SK-N-DZ (cell line): ENCODE data around the gene FOXP4.

Experiments
- DNase-seq: peaks from one replicate; pipeline ENCODE4 v3.0.0-alpha.2; 2015; ENCODE audit warnings: low spot score

The FOXP4 gene

DNA sequence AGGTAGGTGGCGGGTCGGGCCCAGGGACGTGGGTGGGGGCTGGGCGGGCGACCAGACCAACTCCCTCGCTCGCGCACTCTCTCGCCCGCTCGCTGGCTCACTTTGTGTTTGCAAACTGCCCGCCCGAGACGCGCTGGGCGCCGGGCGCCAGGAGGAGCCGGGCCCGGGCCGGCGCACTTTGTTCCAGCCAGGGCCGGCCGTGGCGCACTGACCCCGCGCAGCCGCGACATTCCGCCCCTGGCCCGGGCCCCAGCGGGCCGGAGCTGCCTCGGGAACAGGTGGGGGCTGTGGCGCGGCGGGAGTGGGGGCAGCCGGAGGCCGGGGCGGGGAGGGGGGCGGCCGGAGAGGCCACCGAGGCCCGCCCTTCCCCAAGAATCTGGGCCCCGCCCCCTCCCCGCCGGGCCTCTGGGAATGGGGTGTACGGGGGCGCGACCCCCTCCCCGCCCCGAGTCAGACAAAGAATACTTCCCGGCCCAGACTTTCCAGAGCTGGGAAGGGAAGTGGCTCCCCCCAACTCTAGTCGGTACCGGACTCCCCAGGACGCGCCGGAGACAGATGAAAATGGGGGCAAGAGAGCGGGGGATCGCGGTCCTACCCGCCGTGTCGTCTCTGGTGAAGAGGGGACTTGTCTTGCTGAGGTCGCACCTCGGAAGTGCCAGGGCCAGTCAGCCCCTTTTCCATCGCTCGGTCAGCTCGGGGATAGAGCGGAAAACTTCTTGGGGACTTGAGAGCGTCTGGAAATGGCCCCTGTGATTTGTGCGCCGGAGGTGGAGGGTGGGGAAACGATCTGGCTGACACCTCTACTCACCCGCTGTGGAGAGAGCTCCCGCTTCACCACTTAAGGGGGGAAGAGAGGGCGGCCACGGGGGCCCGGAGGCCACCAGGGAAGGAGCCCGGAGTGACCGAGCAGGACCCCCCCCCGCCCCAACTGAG, 951 bp downstream of the FOXP4 start:
- DNase-seq = peak; percentile 26

DNA sequence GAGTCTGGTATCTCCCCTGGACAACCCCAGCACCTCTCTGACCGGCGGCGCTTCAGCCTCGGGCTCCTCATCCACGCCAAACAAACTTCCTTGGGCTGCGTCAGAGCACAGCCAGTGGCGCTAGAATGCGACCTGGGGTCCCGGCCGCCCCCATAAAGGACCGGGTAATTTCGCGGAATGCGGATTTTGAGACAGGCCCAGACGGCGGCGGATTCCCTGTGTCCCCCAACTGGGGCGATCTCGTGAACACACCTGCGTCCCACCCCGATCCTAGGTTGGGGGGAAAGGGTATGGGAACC, 1.6 kb downstream of the FOXP4 start:
- no peak for DNase-seq

DNA sequence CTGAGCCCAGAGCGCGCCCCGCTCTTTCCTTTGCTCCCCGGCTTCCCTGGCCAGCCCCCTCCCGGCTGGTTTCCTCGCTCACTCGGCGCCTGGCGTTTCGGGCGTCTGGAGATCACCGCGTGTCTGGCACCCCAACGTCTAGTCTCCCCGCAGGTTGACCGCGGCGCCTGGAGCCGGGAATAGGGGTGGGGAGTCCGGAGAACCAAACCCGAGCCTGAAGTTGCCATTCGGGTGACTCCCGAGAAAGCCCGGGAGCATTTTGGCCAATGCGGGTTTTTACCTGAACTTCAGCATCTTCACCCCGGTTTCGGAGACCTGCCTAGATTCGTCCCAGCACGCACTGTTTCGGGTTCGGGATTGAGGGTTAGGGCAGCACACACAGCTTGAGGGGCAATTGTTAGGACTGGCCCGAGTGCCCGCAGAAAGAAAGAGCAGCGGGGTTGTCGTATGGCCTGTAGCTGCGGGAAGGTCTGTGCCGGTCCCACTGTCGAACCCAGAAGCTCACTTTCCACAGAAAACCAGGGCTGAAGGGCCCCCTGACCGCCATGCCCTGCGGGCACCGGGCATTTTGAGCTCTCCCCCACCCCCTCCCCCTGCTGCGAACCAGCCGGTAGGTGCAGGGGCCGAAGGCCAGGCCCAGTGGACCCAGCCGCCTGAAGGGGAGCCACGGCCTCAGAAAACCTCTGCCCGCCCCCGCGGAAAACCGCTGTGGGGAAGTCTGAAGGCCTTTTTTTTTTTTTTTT, 2.1 kb downstream of the FOXP4 start:
- no peak for DNase-seq

DNA sequence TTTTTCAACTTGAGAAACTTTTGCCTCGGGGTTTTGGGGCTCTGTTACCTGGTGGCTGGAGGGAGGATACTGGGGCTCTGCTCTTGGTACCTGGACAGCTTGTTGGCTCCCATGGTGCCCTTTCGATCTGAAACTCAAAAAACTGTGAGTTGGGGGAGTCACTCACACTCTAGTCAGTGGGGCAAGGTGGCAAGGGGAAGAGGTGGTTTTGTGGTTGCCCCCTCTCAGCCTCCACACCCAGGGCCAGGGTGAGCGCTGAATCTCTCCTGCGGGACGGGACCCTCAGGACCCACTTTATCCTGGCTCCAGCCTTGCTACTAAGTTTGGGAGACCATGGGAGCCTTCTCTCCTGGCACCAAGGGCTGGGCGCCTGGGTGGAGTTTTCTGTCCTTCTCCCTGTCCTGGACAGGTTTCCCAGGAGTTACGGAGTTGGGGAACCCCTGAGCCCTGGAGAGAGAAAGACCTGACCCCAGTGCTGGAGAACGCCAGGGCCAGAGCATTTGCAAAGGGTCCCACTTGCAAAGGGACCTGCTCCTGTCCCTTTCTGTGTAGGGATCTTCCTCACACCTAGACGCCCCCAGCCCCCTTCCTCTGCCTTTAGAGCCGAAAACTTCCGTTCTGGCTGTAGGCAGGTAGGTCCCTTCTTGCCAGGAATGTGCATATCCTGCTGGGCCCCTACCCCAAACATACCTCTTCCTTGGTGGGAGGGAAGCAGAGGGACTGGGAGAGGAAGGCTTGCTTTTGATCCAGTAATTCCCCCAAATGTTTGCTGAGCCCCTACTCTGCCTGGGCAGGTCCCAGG, 2.9 kb downstream of the FOXP4 start:
- no peak for DNase-seq

DNA sequence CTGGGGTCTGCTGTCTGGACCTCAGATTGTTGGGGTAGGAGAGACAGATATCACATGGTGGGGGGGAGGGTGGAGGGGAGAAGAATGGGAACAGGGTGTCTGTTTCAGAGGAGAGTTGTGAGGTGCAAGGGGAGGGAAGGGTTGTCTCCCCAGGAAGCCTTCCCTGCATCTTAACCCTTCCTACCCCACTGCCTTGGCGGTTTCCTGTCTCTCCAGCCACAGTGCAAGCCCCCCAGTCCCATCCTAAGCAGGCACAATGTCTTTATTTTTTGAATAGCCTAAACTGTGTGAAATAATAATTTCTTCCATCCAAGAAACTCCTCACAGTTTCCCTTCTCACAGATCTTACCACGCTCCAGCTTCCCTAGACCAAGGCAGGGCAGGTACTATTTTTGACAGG, 3.5 kb downstream of the FOXP4 start:
- no peak for DNase-seq

DNA sequence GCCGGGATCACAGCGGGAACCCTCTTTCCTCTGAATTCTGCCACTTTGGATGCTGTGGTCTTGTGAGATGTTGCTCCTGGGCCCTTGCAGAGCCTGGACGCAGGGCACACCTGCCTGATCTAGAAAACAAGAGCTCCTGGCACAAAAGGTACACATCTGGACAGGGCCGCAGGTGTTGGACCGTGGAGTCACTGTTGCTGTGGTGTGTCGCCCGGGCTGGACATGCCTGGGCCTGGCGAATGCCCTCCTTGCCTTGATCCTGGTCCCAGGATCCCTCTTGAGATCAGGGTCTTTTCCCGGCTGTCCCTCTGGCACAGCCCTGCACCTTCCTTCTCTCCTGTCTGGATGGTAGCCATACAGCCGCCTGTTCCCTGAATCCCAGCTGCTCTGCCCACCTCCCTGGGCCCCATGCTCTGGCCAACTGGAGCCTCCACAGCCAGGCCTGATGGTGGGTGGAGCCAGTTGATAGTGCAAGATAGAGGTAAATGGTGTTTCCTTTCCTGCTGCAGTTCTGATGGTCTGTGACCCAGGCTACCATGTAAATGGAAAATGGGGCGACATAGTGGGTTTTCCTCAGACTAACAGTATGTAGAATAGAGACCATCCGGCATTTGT, 5.0 kb downstream of the FOXP4 start:
- no peak for DNase-seq

DNA sequence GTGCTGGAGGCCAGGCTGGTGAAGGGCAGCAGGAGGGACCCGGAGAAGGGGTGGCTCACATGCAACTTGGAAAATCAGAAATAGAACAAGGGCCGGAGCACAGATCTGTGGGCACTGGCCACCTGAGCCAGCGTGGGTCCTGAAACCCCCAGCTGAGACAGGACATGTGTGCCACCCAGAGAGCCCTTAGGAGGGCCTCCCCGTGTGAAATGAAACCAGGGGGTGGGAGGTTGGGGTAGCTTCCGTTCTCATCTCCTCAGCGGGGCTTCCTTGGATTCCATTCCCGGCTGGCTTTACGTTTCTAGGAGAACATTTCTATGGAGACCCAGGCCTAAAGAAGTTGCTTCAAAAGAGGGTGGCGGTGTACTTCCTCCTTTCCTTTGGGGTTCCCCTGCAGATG, 5.7 kb downstream of the FOXP4 start:
- no peak for DNase-seq

DNA sequence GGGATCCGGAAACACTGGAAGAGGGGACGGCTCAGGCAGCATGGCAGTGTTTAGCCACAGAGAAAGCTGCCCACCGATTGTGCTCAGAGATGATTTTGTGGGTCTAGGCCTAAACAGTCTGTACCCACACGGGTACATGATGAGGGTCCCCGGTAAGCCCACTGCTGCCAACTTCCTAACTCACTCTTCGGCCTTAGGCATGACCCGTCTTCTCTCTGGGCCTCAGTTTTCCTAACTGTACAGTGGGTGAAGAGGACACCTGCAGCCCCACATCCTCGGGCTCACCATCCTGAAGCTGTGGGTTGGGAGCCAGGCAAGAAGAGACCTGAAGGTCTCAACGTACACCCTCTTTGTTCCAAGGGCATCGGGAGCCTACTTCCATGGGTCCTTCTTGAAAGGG, 6.5 kb downstream of the FOXP4 start:
- DNase-seq = no peak

DNA sequence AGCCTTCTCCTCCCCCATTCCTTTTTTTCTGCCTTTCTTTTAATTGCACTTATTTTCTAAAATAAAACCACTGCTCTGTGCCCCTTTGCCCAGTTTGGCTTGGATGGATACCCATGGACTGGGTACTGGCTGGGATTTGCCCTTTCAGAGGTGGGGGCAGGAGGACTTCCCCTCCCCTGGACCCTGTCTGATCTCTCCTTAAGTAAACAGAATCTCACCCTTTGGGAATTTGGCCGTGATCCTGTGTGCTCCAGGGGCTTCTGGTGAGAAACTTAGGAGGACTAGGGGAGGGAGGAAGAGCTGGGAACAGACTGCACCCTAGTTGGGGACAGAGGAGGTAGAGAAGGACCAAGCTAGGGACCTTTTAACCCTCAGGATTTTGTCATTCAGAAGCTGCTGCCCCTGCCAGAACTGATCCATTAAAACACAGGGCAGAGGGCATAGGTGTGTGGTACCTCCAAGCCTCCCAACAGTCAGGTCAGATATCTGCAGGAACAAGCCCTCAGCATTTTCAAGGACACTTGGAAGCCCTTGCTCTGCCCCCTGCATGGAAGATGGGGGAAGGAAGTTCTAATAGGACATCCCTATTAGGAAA, 7.3 kb downstream of the FOXP4 start:
- no peak for DNase-seq

DNA sequence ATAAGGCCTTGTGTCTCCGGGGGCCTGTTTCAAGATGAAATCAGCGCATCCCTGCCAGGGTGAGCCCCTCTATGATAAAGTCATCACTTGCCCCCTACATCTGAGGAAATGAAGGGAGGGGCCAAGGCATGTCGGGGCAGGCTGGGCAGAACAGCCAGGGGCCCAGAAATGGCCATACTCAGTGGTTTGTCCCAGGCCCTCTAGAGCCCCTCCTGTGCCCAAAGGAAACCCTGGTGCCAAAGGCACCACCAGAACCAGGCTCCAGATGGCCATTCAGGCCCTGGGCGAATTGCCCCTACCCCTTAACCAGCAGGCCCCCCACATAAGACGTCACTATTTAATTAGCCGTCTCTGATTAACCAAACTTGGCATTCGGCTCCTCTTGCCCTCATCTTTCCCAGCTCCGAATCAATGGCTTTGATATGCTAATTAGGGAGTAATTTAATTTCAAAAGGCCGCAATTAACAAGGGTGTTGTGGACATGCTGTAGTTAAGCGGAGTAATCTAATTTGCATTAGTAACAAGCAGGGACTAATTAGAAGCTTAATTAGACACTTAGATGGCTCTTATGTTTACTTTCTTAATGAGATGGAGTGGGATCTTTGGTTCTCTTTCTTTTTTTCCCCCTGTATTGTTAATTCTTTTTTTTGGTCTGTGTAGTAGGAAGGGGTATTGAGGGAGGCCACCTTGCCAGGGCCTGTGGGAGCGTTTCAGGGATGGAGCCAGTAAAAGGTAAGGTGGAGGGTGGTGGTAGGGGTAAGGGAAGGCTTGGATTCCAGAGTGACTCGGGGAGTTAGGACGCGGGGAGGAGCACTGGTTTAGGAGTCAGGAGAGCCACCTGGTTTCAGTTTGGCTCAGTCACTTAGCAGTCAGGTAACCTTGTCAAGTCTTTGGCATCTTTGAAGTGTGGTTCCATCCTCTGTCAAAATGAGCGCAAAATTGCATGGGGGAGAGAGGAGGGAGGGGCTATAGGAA, 9.4 kb downstream of the FOXP4 start:
- no peak for DNase-seq

DNA sequence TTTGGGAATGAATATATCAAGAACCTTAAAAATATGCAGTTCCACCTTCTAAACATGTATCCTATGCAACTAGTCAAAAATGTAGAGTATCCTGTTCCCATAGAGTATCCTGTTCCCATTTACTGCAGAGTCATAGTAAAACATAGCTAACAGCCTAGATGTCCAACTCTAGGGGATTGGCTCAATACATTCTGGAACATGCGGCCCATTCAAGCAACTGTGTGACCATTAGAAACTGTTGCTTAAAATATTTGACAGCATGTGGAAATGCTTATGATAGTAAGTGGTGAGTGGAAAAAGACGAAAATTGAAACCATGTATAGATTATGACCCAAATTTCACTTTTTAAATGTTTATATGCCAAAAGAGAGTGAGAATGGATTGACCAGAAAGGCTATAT, 11.2 kb downstream of the FOXP4 start:
- no peak for DNase-seq

DNA sequence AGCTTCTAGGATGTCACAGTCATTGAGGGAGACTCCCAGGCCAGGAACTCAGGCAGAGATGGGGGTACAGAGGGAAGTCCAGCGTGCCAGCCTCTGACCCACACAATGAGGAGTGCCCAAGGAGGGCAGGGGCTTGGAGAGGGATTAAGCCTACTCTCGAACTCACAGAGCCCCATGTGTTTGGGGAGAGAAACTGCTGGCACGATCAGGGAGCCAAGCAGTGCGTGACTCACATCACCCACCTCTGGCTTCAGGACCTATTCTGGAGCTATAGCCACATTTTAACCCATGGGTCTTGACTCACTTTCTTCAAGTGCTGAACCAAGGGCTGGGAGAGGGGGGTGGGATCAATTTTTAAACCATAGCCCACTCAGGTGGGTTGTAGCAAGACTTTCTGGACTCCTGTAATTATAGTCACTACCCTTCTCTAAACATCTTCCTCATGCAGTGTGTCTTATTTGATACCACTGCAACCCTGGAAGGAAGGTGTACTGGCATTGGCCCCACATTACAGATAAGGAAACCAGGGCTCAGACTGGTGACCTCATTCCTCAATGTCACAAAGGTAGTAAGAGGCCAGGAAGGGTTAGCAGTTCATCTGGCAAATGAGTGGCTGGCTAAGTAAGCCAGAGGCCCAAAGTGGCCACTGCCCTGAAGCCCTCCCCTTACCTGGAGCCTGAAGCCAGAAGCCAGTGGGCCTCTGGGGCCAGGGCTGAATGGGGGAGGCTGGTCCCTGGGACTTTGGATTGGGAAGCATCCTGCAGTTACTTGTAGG, 12.0 kb downstream of the FOXP4 start:
- DNase-seq = no peak

DNA sequence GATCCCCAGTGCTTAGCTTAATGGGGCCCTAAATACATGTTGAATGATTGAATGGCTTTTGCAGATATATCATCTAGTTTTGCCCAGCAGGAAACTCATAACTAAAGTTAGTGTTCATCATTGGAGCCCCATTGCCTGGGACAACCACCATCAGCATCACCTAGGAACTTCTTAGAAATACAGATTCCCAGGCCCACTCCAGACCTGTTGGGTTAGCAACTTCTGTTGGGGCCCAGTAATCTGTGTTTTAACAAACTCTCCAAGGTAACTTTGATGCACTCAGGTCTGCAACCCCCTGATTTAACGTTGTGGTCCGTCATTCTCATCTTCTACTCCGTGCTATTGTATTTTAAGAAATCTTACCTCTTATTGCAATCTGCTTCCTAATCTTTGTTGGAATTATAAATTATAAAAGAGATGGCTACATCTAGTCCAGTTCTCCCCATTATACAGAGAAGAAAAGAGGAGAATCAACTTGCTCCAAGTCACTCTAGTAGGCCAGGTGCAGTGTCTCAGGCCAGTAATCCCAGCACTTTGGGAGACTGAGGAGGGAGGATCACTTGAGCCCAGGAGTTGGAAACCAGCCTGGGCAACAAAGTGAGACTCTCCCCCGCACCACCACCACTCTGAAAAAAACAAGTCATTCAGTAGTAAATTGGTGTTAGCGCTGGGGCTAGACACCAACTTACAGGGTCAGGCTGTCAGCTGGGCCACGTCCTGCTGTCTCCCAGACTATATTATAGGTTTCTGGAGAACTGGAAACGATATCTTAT, 13.7 kb downstream of the FOXP4 start:
- no peak for DNase-seq

DNA sequence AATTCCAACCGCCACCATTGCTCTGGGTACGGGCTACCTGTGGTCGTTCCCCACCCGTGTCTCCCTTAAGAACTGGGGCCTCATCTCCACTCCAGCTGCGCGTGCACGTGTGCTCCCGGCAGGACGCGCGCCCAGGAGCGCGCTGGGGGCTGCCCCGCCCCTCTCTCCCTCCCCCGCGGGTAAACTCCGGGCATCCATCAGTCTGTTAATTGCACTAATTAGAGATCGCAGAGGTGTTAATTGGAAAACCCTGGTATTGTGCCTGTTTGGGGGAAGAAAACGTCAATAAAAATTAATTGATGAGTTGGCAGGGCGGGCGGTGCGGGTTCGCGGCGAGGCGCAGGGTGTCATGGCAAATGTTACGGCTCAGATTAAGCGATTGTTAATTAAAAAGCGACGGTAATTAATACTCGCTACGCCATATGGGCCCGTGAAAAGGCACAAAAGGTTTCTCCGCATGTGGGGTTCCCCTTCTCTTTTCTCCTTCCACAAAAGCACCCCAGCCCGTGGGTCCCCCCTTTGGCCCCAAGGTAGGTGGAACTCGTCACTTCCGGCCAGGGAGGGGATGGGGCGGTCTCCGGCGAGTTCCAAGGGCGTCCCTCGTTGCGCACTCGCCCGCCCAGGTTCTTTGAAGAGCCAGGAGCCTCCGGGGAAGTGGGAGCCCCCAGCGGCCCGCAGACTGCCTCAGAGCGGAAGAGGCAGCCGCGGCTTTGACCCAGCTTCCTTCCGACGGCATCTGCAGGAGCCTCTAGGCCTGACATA, 14.4 kb downstream of the FOXP4 start:
- no peak for DNase-seq

DNA sequence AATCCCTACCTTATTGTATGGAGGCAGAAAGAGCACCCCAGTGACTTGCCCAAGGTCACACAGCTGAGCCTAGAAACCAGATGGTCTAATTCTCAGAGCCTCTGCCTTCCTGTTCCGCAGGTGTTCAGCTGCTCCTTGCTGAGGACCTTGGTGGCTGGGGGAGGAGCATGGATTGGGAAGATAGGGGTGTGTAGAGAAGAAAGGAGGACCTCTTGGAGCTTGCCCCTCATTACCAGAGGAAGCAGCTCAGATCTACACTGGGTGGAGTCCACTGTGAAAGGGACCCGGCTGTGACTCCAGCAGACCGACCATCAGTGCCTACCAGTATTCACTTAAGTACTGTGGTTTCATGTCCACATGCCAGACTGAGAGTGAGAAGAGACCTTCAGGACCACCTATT, 15.2 kb downstream of the FOXP4 start:
- no peak for DNase-seq

DNA sequence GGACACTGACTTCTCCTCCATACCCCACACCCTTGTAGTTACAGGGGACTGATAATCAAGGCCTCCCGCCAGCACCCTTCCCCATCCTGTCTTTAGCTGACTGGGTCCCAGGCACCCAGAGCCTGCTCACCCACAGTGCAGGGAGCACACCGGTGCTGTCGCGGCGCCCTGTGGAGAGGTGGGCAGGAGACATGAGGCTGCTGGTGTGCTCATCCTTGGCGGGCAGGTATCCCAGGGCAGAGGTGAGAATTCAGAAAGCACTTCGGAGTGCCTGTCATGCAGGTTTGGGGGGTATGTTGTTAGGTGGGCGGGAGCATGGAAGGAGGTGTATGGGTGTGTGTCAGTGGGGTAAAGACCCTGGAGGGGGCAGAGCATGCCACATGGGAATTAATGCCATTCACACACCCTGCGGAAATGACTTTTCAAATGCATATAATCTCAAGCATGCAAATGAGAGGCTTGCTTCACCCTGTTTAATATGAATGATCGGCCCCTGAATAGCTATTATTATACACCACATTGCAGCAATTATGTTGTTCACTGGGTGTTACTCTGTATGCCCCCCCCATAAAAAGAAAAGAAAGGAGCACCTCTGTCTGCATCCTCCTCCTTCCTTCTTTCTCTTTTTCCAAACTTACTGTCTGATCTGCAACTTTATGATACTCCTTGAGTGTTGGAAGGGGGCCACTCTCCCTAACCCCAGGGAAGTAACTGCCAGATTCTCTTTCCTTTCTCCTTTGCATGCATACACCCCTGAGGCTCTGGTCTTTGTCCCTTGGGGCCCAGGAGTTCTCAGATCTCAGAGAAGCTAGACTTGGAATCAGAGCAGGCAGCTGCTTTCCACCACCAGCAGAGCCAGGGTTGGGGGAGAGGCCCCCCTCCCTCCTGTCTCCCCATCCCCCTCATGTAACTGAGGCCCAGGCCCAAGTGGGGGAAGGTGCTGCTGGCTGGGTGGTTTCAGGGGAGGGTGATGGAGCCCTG, 16.0 kb downstream of the FOXP4 start:
- no peak for DNase-seq
